Measurements from ENCODE around the gene KCNJ2. TPM values are rescaled to one million over a fixed set of nuclear protein-coding genes. Genes with fewer than 3 reads are reported as not detected.

Gene KCNJ2
- total and polyA plus RNA-seq, 10 of the 15 experiments (the other 5 are each of a cell fraction or from before 2014, with no cell fraction given): 1.6 to 10.1 (median 3.2) TPM

DNA sequence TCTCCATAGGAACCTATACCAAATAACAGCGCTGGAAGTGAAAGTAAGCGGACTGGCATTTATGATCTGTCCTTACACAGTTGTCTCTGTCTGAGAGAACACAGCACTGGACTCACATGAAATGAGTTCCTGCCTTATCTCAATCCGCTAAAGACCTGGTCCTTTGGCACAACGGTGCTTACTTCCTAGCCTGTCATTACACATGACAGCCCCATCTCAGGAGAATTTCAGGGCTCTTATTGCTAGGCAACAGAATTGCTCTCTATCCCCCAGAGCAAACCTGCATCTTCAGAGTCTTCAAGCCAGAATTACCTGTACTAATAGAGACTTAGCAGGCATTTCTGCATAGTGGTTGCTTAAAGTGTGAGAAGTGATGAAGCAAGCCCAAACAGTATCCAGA lies 4.3 kb downstream of the KCNJ2 start:
- no peak for ATAC-seq
- H3K27me3 ChIP-seq (replicated peaks in 1 of 2; ENCODE audit: control insufficient read depth in 2 of 2, insufficient read depth in 2 of 2, low read length in 1 of 2): peaks cover 0 to 5% of the 10 kb centered on the region in 2 experiments; a peak in 1 of 4 replicates
- no peak for DNase-seq (ENCODE audit: low read depth, low spot score)
- SMC1A ChIA-PET (ENCODE audit: uncharacterized antibody, unreplicated experiment): interaction anchor here (0.8 to 3.5 kb wide), 5 partner anchors 7 to 181 kb away, joined by 3 to 17 read pairs (median 3); no protein-coding TSS in a partner anchor
- H3K4me3 ChIP-seq: no peak overlapping the region
- FAIRE-seq: no peak
- POLR2A ChIA-PET: no interaction called here
- intact Hi-C loops (cut with micrococcal nuclease; ENCODE audit: unreplicated experiment): no loop called here
- H3K9me3 ChIP-seq (replicated peaks; ENCODE audit: control insufficient read depth, insufficient read depth, low read length): no peaks in the 10 kb centered on the region
- H2AFZ ChIP-seq (ENCODE audit: control insufficient read depth, low read depth, low read length): no peak overlapping the region
- 69% methylated on average over 4 of the region's 4 CpGs for WGBS (ENCODE audit: insufficient coverage, insufficient replicate concordance, low lambda C conversion rate, missing lambda C conversion rate)
- in situ Hi-C loops (cut with MboI): no loop called here
- no peak overlapping the region for H3K27ac ChIP-seq (ENCODE audit: control insufficient read depth, insufficient read depth)
- no peak overlapping the region for H3K4me2 ChIP-seq (ENCODE audit: control insufficient read depth, insufficient read depth)
- RAD21 ChIA-PET (ENCODE audit: unreplicated experiment): no interaction called here
- no peak overlapping the region for H3K9ac ChIP-seq (ENCODE audit: control insufficient read depth, insufficient read depth, low read length)
- H3K36me3 ChIP-seq (ENCODE audit: control insufficient read depth in 2 of 2, insufficient read depth in 2 of 2, low read length in 1 of 2): no peaks in the 10 kb centered on the region
- BruUV-seq (replicated peaks): no TSS peak
- CTCF ChIA-PET: interaction anchor here (4.9 kb wide), 1 partner anchor 35 kb away, joined by 31 read pairs; no protein-coding TSS in a partner anchor
- no peaks in the 10 kb centered on the region for H3K79me2 ChIP-seq (ENCODE audit: control insufficient read depth, insufficient read depth, low read length)
- H3K4me1 ChIP-seq (ENCODE audit: control insufficient read depth, insufficient read depth, low read length): peaks cover 6% of the 10 kb centered on the region
- TF ChIP-seq POLR2A (IDR thresholded peaks at IDR 0.05; ENCODE audit: low read depth, low read length) (no peak), PML (IDR thresholded peaks at IDR 0.05; ENCODE audit: low read length) (no peak), TCF3 (IDR thresholded peaks at IDR 0.05; ENCODE audit: borderline replicate concordance, insufficient read depth, low read depth, low read length) (no peak), SIN3A (IDR thresholded peaks at IDR 0.05; ENCODE audit: low read depth, low read length) (no peak), HDAC2 (IDR thresholded peaks at IDR 0.05) (no peak), DPF2 (IDR thresholded peaks at IDR 0.05) (no peak), CREB1 (IDR thresholded peaks at IDR 0.05; ENCODE audit: low read depth) (no peak), KDM1A (IDR thresholded peaks at IDR 0.05; ENCODE audit: borderline replicate concordance) (no peak), ZZZ3 (IDR thresholded peaks at IDR 0.05; ENCODE audit: control insufficient read depth, insufficient read length, low read depth) (no peak), POLR2AphosphoS2 (IDR thresholded peaks at IDR 0.05; ENCODE audit: low read depth, low read length) (no peak)
- H4K20me1 ChIP-seq (ENCODE audit: control insufficient read depth, insufficient read depth): no peaks in the 10 kb centered on the region
